ENCODE measurements around the gene FAS.

DNA sequence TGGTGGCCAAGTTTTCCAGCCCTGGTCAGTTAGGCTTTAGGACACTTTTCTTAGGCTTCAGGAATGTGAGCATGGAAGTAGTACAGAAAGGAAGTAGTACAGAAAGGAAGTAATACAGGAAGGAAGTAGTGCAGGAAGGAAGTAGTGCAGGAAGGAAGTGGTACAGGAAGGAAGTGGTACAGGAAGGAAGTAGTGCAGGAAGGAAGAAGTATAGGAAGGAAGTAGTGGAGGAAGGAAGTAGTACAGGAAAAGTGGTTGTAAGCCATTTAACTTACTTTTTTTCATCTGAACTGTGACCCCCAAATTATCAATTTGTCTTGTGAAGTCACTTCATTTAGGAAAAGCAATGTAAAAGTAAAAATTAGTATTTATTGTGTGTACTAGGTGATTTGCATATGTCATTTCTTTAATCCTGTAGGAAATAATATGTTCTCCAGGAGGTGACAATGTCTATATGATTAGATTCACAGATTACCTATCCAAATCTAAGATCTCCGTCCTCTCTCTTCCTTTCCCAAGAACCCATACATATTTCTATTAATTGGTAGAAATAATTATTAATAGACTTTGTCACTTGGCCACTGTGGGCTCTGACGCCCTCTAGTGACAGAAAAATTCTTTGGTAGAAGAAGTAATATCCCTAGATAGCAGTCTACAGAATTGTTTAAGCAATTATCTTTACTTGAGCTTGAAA is 3.9 kb upstream of the FAS start:
- TF ChIP-seq, protein P1, sequence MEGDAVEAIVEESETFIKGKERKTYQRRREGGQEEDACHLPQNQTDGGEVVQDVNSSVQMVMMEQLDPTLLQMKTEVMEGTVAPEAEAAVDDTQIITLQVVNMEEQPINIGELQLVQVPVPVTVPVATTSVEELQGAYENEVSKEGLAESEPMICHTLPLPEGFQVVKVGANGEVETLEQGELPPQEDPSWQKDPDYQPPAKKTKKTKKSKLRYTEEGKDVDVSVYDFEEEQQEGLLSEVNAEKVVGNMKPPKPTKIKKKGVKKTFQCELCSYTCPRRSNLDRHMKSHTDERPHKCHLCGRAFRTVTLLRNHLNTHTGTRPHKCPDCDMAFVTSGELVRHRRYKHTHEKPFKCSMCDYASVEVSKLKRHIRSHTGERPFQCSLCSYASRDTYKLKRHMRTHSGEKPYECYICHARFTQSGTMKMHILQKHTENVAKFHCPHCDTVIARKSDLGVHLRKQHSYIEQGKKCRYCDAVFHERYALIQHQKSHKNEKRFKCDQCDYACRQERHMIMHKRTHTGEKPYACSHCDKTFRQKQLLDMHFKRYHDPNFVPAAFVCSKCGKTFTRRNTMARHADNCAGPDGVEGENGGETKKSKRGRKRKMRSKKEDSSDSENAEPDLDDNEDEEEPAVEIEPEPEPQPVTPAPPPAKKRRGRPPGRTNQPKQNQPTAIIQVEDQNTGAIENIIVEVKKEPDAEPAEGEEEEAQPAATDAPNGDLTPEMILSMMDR (IDR thresholded peaks at IDR 0.05; ENCODE audit: poor library complexity): peak; percentile 74
- no peak for TF ChIP-seq EZH2phosphoT487 (IDR thresholded peaks at IDR 0.05; ENCODE audit: low read depth, severe bottlenecking, unreplicated experiment)

Measured in hepatocyte (in vitro differentiated cells).